IMR-90 (cell line): ENCODE data around the gene MRTFA.

ENCODE experiments used
- CEBPB ChIP-seq: IDR thresholded peaks from 2 replicates; pipeline ENCODE4 v1.6.1; 2012; ENCODE audit warnings: low read depth, low read length, improper control_type of control experiment
- CHD1 ChIP-seq: IDR thresholded peaks from 2 replicates; pipeline ENCODE4 v1.6.1; 2012; ENCODE audit warnings: low read depth, low read length, improper control_type of control experiment
- CTCF ChIP-seq: conservative IDR thresholded peaks from 2 replicates; pipeline ENCODE4 v1.5.1; 2012; ENCODE audit warnings: mild to moderate bottlenecking, low read depth, low read length, improper control_type of control experiment
- FOS ChIP-seq: fragments of 150-350 bp; IDR thresholded peaks from 2 replicates; pipeline ENCODE4 v1.6.1; 2016; ENCODE audit warnings: low read depth, low read length
- MAFK ChIP-seq: IDR thresholded peaks from 2 replicates; pipeline ENCODE4 v1.6.1; 2012; ENCODE audit warnings: low read depth, low read length, improper control_type of control experiment
- MAZ ChIP-seq: IDR thresholded peaks from 2 replicates; pipeline ENCODE4 v1.6.1; 2012; ENCODE audit warnings: low read depth, mild to moderate bottlenecking, low read length, improper control_type of control experiment, moderate library complexity, borderline replicate concordance
- POLR2A ChIP-seq: IDR thresholded peaks from 2 replicates; pipeline ENCODE4 v1.6.1; 2012; ENCODE audit warnings: mild to moderate bottlenecking, low read depth, low read length
- RAD21 ChIP-seq: IDR thresholded peaks from 2 replicates; pipeline ENCODE4 v1.6.1; 2012; ENCODE audit warnings: low read length, improper control_type of control experiment
- SMC3 ChIP-seq: fragments of 150-350 bp; IDR thresholded peaks from 2 replicates; pipeline ENCODE4 v1.6.1; 2016; ENCODE audit warnings: low read depth, mild to moderate bottlenecking, antibody characterized with exemption, low read length, moderate library complexity
- USF2 ChIP-seq: fragments of 150-350 bp; IDR thresholded peaks from 2 replicates; pipeline ENCODE4 v1.6.1; 2017; ENCODE audit warnings: mild to moderate bottlenecking, antibody characterized with exemption, low read length, low read depth

GRCh38 chr22:40681451-40681850 lies 44.9 kb upstream of the MRTFA start:
- no peak for TF ChIP-seq CEBPB
- no peak for TF ChIP-seq CTCF
- no peak for TF ChIP-seq USF2
- TF ChIP-seq POLR2A = no peak
- no peak for TF ChIP-seq MAFK
- TF ChIP-seq SMC3 = no peak
- no peak for TF ChIP-seq MAZ
- no peak for TF ChIP-seq CHD1
- TF ChIP-seq RAD21 = no peak
- TF ChIP-seq FOS = no peak
